HepG2 (cell line): ENCODE results near the gene UMPS. TPM values are rescaled to one million over a fixed set of nuclear protein-coding genes. Genes with fewer than 3 reads are reported as not detected.
A peak's percentile ranks its signal among the peaks of the same experiment; 100 is the strongest.

Experiments used
- DZIP1 ChIP-seq: sonication (generic); formaldehyde crosslinking; IDR thresholded peaks from 2 replicates; pipeline ENCODE4 v1.5.0; 2020; ENCODE audit warnings: mild to moderate bottlenecking, missing genetic modification reagents
- ETV6 ChIP-seq: sonication (generic); formaldehyde crosslinking; conservative IDR thresholded peaks from 2 replicates; pipeline ENCODE4 v1.4.0; 2020; ENCODE audit warnings: missing genetic modification reagents
- HDAC2 ChIP-seq: sonication (generic); formaldehyde crosslinking; IDR thresholded peaks from 2 replicates; pipeline ENCODE4 v1.4.0; 2020; ENCODE audit warnings: missing genetic modification reagents
- KLF9 ChIP-seq: IDR thresholded peaks from 2 replicates; pipeline ENCODE4 v1.6.1; 2016; ENCODE audit warnings: low read depth
- PCBP2 ChIP-seq: fragments of 200-400 bp; formaldehyde crosslinking; optimal IDR thresholded peaks from 2 replicates; pipeline ENCODE3; 2018; ENCODE audit warnings: low read length, low read depth; ENCODE audit not compliant: poor library complexity, severe bottlenecking
- SNAPC4 ChIP-seq: sonication (generic); formaldehyde crosslinking; IDR thresholded peaks from 2 replicates; pipeline ENCODE4 v1.4.0; 2020; ENCODE audit warnings: mild to moderate bottlenecking, missing genetic modification reagents
- STAT6 ChIP-seq: sonication (generic); formaldehyde crosslinking; IDR thresholded peaks from 2 replicates; pipeline ENCODE4 v1.4.0; 2020; ENCODE audit warnings: missing genetic modification reagents, mild to moderate bottlenecking, borderline replicate concordance
- TBL1XR1 ChIP-seq: fragments of 150-350 bp; IDR thresholded peaks from 2 replicates; pipeline ENCODE4 v1.6.1; 2014; ENCODE audit warnings: borderline replicate concordance, low read length; ENCODE audit not compliant: partially characterized antibody
- XBP1 ChIP-seq: sonication (generic); formaldehyde crosslinking; IDR thresholded peaks from 2 replicates; pipeline ENCODE4 v1.5.0; 2020; ENCODE audit warnings: missing genetic modification reagents
- XRCC5 ChIP-seq: fragments of 200-400 bp; formaldehyde crosslinking; optimal IDR thresholded peaks from 2 replicates; pipeline ENCODE3; 2017; ENCODE audit warnings: mild to moderate bottlenecking, low read length
- ZMYM4 ChIP-seq: sonication (generic); formaldehyde crosslinking; IDR thresholded peaks from 2 replicates; pipeline ENCODE4 v1.8.1; 2023; ENCODE audit warnings: mild to moderate bottlenecking, missing genetic modification reagents
- ZNF225 ChIP-seq: sonication (generic); formaldehyde crosslinking; IDR thresholded peaks from 2 replicates; pipeline ENCODE4 v1.4.0; 2020; ENCODE audit warnings: mild to moderate bottlenecking, missing genetic modification reagents
- ZNF354B ChIP-seq: sonication (generic); formaldehyde crosslinking; IDR thresholded peaks from 2 replicates; pipeline ENCODE4 v1.8.0; 2022; ENCODE audit warnings: mild to moderate bottlenecking, missing genetic modification reagents
- ZNF784 ChIP-seq: sonication (generic); formaldehyde crosslinking; IDR thresholded peaks from 2 replicates; pipeline ENCODE4 v1.5.1; 2020; ENCODE audit warnings: missing genetic modification reagents, mild to moderate bottlenecking, borderline replicate concordance
- polyA plus RNA-seq, 8 experiments: library from polyadenylated mRNA; depleted of rRNA in 3 of 8; stranded (reverse) in 7 of 8; unstranded in 1 of 8; fragments of >200 nt; fragmentation: Illumina TruSeq in 4 of 8; extraction: Trizol in 4 of 8; gene quantifications; 2 replicates each; pipeline versions ENCODE4 v1.2.1 to v1.2.3, GENCODE V29; 2011 to 2016; ENCODE audit warnings: low read depth in 4 of 8, missing spikeins in 1 of 8, mixed read lengths in 1 of 8; ENCODE audit not compliant: insufficient read depth in 1 of 8
- total RNA-seq, 5 experiments: library from RNA; depleted of rRNA; stranded (reverse); fragments of >200 nt; fragmentation: Illumina TruSeq; extraction: Trizol; gene quantifications; 2 replicates each; pipeline ENCODE4 v1.2.3, GENCODE V29; 2016; ENCODE audit warnings: low read depth in 1 of 5
- TF ChIP-seq, protein P1 (sequence below): sonication (generic); formaldehyde crosslinking; IDR thresholded peaks from 2 replicates; pipeline ENCODE4 v1.8.0; 2022; ENCODE audit warnings: missing genetic modification reagents, low read depth, mild to moderate bottlenecking, borderline replicate concordance

Gene UMPS
- total and polyA plus RNA-seq, 2 of the 13 experiments (the other 11 are each of a cell fraction or from before 2014, with no cell fraction given), result 52.7 to 74.2 TPM

GRCh38 chr3:124730129-124730940, at the start of gene UMPS (continued):
- TF ChIP-seq KLF9 (CRISPR knock-in tag) (peak; percentile 65; the same call in 1 of the 2 replicates), STAT6 (peak; percentile 77), HDAC2 (CRISPR knock-in tag) (peak; percentile 87), SNAPC4 (peak; percentile 28; the same call in 1 of the 2 replicates), TBL1XR1 (peak; percentile 61), ZNF225 (CRISPR knock-in tag) (peak; percentile 39; the same call in 1 of the 2 replicates), ZMYM4 (CRISPR knock-in tag) (peak; percentile 96), ZNF354B (CRISPR knock-in tag) (no peak), XBP1 (CRISPR knock-in tag) (no peak), DZIP1 (CRISPR knock-in tag) (peak; percentile 59; the same call in 1 of the 2 replicates), ETV6 (CRISPR knock-in tag) (peak; percentile 78; the same call in 1 of the 2 replicates), PCBP2 (no peak), ZNF784 (peak; percentile 58; the same call in 1 of the 2 replicates), XRCC5 (peak; percentile 44)
- TF ChIP-seq, protein P1, sequence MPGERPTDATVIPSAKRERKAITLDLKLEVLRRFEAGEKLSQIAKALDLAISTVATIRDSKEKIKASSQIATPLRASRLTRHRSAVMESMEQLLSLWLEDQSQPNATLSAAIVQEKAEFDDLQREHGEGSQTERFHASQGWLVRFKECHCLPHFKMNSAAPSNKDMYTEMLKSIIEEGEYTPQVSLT (CRISPR knock-in tag), result no peak
